LNCaP clone FGC (cell line): ENCODE measurements around the gene MRAP2.
A peak's percentile ranks its signal among the peaks of the same experiment; 100 is the strongest.

Source experiments
- DNase-seq: peaks from one replicate; pipeline ENCODE4 v3.0.0-alpha.2; 2011; ENCODE audit warnings: low read depth
- H3K4me3 ChIP-seq: 2 replicates; pipeline ENCODE4 v1.5.1; 2011; ENCODE audit warnings: mild to moderate bottlenecking, low read depth, low read length, control low read depth
- CTCF ChIP-seq: IDR thresholded peaks from 2 replicates; pipeline ENCODE4 v1.5.1; 2012; ENCODE audit warnings: mild to moderate bottlenecking; ENCODE audit not compliant: control insufficient read depth, insufficient read depth; ENCODE audit errors: extremely low read depth

The MRAP2 gene

GRCh38 chr6:84086056-84086455, 52.5 kb downstream of the MRAP2 start:
- H3K4me3 ChIP-seq, result no peak overlapping the region
- no peak for TF ChIP-seq CTCF
- DNase-seq, result no peak

GRCh38 chr6:84086545-84087429, 53.2 kb downstream of the MRAP2 start:
- DNase-seq, result no peak
- no peak for TF ChIP-seq CTCF
- no peak overlapping the region for H3K4me3 ChIP-seq

- no peak for TF ChIP-seq CTCF
- no peak for DNase-seq
- H3K4me3 ChIP-seq, result no peak overlapping the region
Measured at GRCh38 chr6:84089081-84089480, 55.5 kb downstream of the MRAP2 start.

GRCh38 chr6:84089552-84089951, 56.0 kb downstream of the MRAP2 start:
- no peak overlapping the region for H3K4me3 ChIP-seq
- no peak for TF ChIP-seq CTCF
- DNase-seq, result no peak

- no peak for DNase-seq
- no peak for TF ChIP-seq CTCF
- no peak overlapping the region for H3K4me3 ChIP-seq
Measured at GRCh38 chr6:84093441-84094435, 60.2 kb downstream of the MRAP2 start.

- no peak overlapping the region for H3K4me3 ChIP-seq
- peak; percentile 0 for DNase-seq
- TF ChIP-seq CTCF, result no peak
Measured at GRCh38 chr6:84095156-84095555, 61.6 kb downstream of the MRAP2 start.
